ENCODE measurements around the gene PCDH9. TPM values are rescaled to one million over a fixed set of nuclear protein-coding genes. Genes with fewer than 3 reads are reported as not detected.
A peak's percentile ranks its signal among the peaks of the same experiment; 100 is the strongest.

The PCDH9 gene
- total and polyA plus RNA-seq, 2 of the 4 experiments (the other 2 are of a cell fraction), result 2.2 to 10.2 TPM

DNA sequence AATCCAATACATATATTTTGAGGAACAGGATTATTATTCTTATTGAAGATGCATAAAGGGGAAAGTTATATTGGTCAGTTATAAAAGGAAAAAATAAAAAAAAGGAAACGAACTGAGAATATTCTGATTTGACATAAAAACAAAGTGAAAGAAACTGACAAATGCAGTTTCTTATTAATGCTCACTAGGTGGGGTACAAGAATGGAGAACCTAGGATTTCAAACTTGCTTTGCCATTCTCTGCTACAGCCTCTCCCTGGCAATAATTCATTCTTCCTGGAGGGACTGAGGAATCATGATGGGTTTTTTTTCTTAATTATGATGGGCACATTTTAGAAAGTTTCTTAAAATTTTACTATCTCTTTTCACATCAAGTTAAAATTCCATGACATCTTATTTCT, 154.9 kb downstream of the PCDH9 start:
- Histone ChIP-seq H3K18ac (ENCODE audit: low read depth, low read length) (no peak overlapping the region), H4K5ac (ENCODE audit: low read depth, low read length) (no peak overlapping the region), H3K9ac (ENCODE audit: low read depth, low read length) (no peak overlapping the region), H3K56ac (ENCODE audit: extremely low read depth, insufficient read depth, low read length) (no peak overlapping the region), H3K4ac (ENCODE audit: low read depth, low read length) (no peak overlapping the region), H3K27ac (ENCODE audit: insufficient read depth, low read length) (no peak overlapping the region), H2AK5ac (ENCODE audit: low read depth, low read length) (no peak overlapping the region), H3K9me1 (ENCODE audit: insufficient read depth, low read length) (no peaks in the 10 kb centered on the region), H3K4me3 (ENCODE audit: insufficient read depth, low read depth, low read length) (no peak overlapping the region), H3K27me3 (ENCODE audit: control insufficient read depth, insufficient read depth, low read length) (no peaks in the 10 kb centered on the region), H4K91ac (ENCODE audit: insufficient read depth, low read depth, low read length) (no peak overlapping the region), H3K23ac (ENCODE audit: low read depth, low read length) (no peak overlapping the region), H3K4me1 (ENCODE audit: control insufficient read depth, insufficient read depth, low read length) (no peaks in the 10 kb centered on the region), H4K20me1 (ENCODE audit: insufficient read depth, low read length) (no peaks in the 10 kb centered on the region), H2AFZ (replicated peaks; ENCODE audit: low read length, poor library complexity) (no peak overlapping the region), H4K8ac (ENCODE audit: low read depth in 2 of 2, low read length in 2 of 2) (no peak overlapping the region), H3K79me1 (ENCODE audit: low read depth in 1 of 2, low read length in 2 of 2) (no peaks in the 10 kb centered on the region), H3K9me3 (ENCODE audit: control insufficient read depth, insufficient read depth, low read length) (no peaks in the 10 kb centered on the region), H3K4me2 (ENCODE audit: low read depth, low read length) (no peak overlapping the region), H3K36me3 (ENCODE audit: control insufficient read depth, insufficient read depth, low read length) (no peaks in the 10 kb centered on the region), H2BK120ac (ENCODE audit: low read depth, low read length) (no peak overlapping the region), H2BK20ac (ENCODE audit: low read depth, low read length) (no peak overlapping the region), H2BK5ac (ENCODE audit: low read depth, low read length, poor library complexity, severe bottlenecking) (no peak overlapping the region), H2AK9ac (replicated peaks; ENCODE audit: low read depth, low read length, poor library complexity) (no peak overlapping the region), H3K14ac (replicated peaks; ENCODE audit: low read depth, low read length) (no peak overlapping the region), H2BK15ac (ENCODE audit: low read depth, low read length) (no peak overlapping the region)
- BruUV-seq (replicated peaks), result no TSS peak
- ChIA-PET POLR2A (ENCODE audit: unreplicated experiment) (no interaction called here), CTCF (no interaction called here)
- intact Hi-C loops (cut with micrococcal nuclease), result no loop called here
- dilution Hi-C loops (cut with HindIII; ENCODE audit: low sequenced_read_pairs, unreplicated experiment), result no loop called here
- TF ChIP-seq RAD21 (IDR thresholded peaks at IDR 0.05; ENCODE audit: low read length) (peak; percentile 28; the same call in 1 of the 2 replicates), MAZ (IDR thresholded peaks at IDR 0.05; ENCODE audit: borderline replicate concordance, low read depth, low read length) (no peak)
- TF ChIP-seq, protein P1, sequence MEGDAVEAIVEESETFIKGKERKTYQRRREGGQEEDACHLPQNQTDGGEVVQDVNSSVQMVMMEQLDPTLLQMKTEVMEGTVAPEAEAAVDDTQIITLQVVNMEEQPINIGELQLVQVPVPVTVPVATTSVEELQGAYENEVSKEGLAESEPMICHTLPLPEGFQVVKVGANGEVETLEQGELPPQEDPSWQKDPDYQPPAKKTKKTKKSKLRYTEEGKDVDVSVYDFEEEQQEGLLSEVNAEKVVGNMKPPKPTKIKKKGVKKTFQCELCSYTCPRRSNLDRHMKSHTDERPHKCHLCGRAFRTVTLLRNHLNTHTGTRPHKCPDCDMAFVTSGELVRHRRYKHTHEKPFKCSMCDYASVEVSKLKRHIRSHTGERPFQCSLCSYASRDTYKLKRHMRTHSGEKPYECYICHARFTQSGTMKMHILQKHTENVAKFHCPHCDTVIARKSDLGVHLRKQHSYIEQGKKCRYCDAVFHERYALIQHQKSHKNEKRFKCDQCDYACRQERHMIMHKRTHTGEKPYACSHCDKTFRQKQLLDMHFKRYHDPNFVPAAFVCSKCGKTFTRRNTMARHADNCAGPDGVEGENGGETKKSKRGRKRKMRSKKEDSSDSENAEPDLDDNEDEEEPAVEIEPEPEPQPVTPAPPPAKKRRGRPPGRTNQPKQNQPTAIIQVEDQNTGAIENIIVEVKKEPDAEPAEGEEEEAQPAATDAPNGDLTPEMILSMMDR (conservative IDR thresholded peaks at IDR 0.05; ENCODE audit: low read depth, low read length), result 0 out of 2 replicates have a peak, but pooled peaks have one; percentile 20
- in situ Hi-C loops (cut with MboI; ENCODE audit: low sequenced_read_pairs), result no loop called here
- peak; percentile 15 for DNase-seq
- no CpG with 5 or more reads among the region's 1 CpG for WGBS, 2 experiments (ENCODE audit: extremely low coverage in 2 of 2, insufficient read length in 1 of 2)
- ATAC-seq (ENCODE audit: low read depth), result no peak

Data from IMR-90 (cell line).